22Rv1 (cell line): ENCODE results near the gene FAM241A.

Experiments
- CTCF ChIP-seq: fragments of 450-650 bp; IDR thresholded peaks from 2 replicates; pipeline ENCODE4 v1.5.1; 2017; ENCODE audit warnings: mild to moderate bottlenecking
- ZFX ChIP-seq: fragments of 450-650 bp; IDR thresholded peaks from 2 replicates; pipeline ENCODE4 v1.6.1; 2017; ENCODE audit warnings: antibody characterized with exemption, borderline replicate concordance

- TF ChIP-seq CTCF, result no peak
- TF ChIP-seq ZFX, result no peak
Observed at GRCh38 chr4:112199041-112199440, 53.8 kb downstream of the FAM241A start.
